Neural progenitor cell (in vitro differentiated cells): Measurements from ENCODE around the gene SCMH1. TPM values are rescaled to one million over a fixed set of nuclear protein-coding genes. Genes with fewer than 3 reads are reported as not detected.

ENCODE experiments used
- DNase-seq: peaks from one replicate; pipeline ENCODE4 v3.0.0-alpha.2; 2016; ENCODE audit warnings: low spot score
- H2AFZ ChIP-seq: fragments of 200-600 bp; sonication (generic); replicated peaks from 2 replicates; pipeline ENCODE4 v1.6.1; 2016; ENCODE audit warnings: antibody characterized with exemption
- H3F3A ChIP-seq: fragments of 200-600 bp; sonication (generic); 2 replicates; pipeline ENCODE4 v1.6.1; 2016; ENCODE audit warnings: antibody characterized with exemption, low read depth
- H3K27ac ChIP-seq: fragments of 200-600 bp; sonication (generic); 2 replicates; pipeline ENCODE4 v1.5.1; 2016; ENCODE audit warnings: mild to moderate bottlenecking
- H3K27me3 ChIP-seq: fragments of 200-600 bp; sonication (generic); 2 replicates; pipeline ENCODE4 v1.6.1; 2016; ENCODE audit warnings: mild to moderate bottlenecking, moderate library complexity
- H3K36me3 ChIP-seq: fragments of 200-600 bp; sonication (generic); 2 replicates; pipeline ENCODE4 v1.5.1; 2016
- H3K4me1 ChIP-seq: fragments of 200-600 bp; sonication (generic); 2 replicates; pipeline ENCODE4 v1.6.1; 2016; ENCODE audit warnings: mixed run types
- H3K4me2 ChIP-seq: fragments of 200-600 bp; sonication (generic); 2 replicates; pipeline ENCODE4 v1.6.1; 2016
- H3K4me3 ChIP-seq: fragments of 200-600 bp; sonication (generic); 2 replicates; pipeline ENCODE4 v1.5.1; 2016
- H3K79me2 ChIP-seq: fragments of 200-600 bp; sonication (generic); 2 replicates; pipeline ENCODE4 v1.6.1; 2016; ENCODE audit warnings: low read depth
- H3K9ac ChIP-seq: fragments of 200-600 bp; sonication (generic); 2 replicates; pipeline ENCODE4 v1.6.1; 2016
- H3K9me3 ChIP-seq: fragments of 200-600 bp; sonication (generic); 2 replicates; pipeline ENCODE4 v1.5.1; 2016; ENCODE audit warnings: low read depth
- H4K20me1 ChIP-seq: fragments of 200-600 bp; sonication (generic); 2 replicates; pipeline ENCODE4 v1.6.1; 2016; ENCODE audit warnings: low read depth
- H3K27ac Mint-ChIP-seq: 3 replicates; pipeline ENCODE4 v1.8.0; 2021; ENCODE audit warnings: mixed read lengths
- H3K27me3 Mint-ChIP-seq: 2 replicates; pipeline ENCODE4 v1.8.0; 2022; ENCODE audit warnings: low read depth, mild to moderate bottlenecking, inconsistent platforms, moderate library complexity, mixed read lengths; ENCODE audit not compliant: insufficient read depth
- H3K36me3 Mint-ChIP-seq: 3 replicates; pipeline ENCODE4 v1.8.0; 2021; ENCODE audit warnings: mixed read lengths
- H3K4me1 Mint-ChIP-seq: 3 replicates; pipeline ENCODE4 v1.8.0; 2021; ENCODE audit warnings: mixed read lengths
- H3K4me3 Mint-ChIP-seq: 3 replicates; pipeline ENCODE4 v1.8.0; 2021; ENCODE audit warnings: mild to moderate bottlenecking, moderate library complexity, mixed read lengths
- H3K9me3 Mint-ChIP-seq: 3 replicates; pipeline ENCODE4 v1.8.0; 2020; ENCODE audit warnings: mixed read lengths
- EZH2 ChIP-seq: fragments of 200-600 bp; sonication (generic); IDR thresholded peaks from 2 replicates; pipeline ENCODE4 v1.6.1; 2017; ENCODE audit warnings: antibody characterized with exemption, mild to moderate bottlenecking, moderate library complexity
- EZH2phosphoT487 ChIP-seq: fragments of 200-600 bp; sonication (generic); IDR thresholded peaks from 2 replicates; pipeline ENCODE4 v1.6.1; 2017; ENCODE audit warnings: antibody characterized with exemption
- total RNA-seq: library from RNA; depleted of rRNA; stranded (reverse); fragments of >200 nt; gene quantifications from 2 replicates; pipeline ENCODE4 v1.2.3, GENCODE V29; 2015; ENCODE audit warnings: low replicate concordance
- TF ChIP-seq, protein P1 (sequence below): fragments of 200-600 bp; sonication (generic); IDR thresholded peaks from 2 replicates; pipeline ENCODE4 v1.5.1; 2017; ENCODE audit warnings: antibody characterized with exemption, mild to moderate bottlenecking

The SCMH1 gene
- total RNA-seq, 1 donor from 2014 or later = 16.1 TPM

DNA sequence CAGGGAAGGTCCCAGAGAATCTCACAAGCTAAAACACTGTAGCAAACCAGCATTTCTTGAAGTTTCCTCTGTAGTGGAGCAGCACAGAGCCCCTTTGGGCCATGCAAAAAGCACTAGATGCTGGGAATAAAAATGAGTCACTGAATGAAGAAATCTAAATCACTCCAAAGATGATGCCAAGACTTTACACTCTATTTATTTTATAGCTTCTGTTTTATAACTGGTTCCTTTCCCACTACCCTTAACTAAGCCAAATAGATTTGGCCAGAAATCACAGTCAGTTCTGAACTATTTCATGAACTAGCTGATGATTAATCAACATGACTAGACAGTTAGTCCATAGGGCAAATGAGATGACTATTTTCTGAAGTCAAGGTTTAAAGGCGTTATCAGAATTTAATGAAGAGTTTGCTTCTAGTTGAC, 89.5 kb downstream of the SCMH1 start:
- H3K4me3 ChIP-seq = no peak overlapping the region
- Mint-ChIP-seq H3K4me3 (no peak overlapping the region), H3K4me1 (no peaks in the 10 kb centered on the region), H3K27ac (no peak overlapping the region), H3K9me3 (no peaks in the 10 kb centered on the region), H3K36me3 (peaks cover 21% of the 10 kb centered on the region), H3K27me3 (no peaks in the 10 kb centered on the region)
- no peaks in the 10 kb centered on the region for H3K36me3 ChIP-seq
- no peaks in the 10 kb centered on the region for H3K79me2 ChIP-seq
- no peaks in the 10 kb centered on the region for H4K20me1 ChIP-seq
- no peaks in the 10 kb centered on the region for H3K9me3 ChIP-seq
- no peaks in the 10 kb centered on the region for H3F3A ChIP-seq
- no peak overlapping the region for H3K27ac ChIP-seq
- no peaks in the 10 kb centered on the region for H3K27me3 ChIP-seq
- DNase-seq = no peak
- TF ChIP-seq, protein P1, sequence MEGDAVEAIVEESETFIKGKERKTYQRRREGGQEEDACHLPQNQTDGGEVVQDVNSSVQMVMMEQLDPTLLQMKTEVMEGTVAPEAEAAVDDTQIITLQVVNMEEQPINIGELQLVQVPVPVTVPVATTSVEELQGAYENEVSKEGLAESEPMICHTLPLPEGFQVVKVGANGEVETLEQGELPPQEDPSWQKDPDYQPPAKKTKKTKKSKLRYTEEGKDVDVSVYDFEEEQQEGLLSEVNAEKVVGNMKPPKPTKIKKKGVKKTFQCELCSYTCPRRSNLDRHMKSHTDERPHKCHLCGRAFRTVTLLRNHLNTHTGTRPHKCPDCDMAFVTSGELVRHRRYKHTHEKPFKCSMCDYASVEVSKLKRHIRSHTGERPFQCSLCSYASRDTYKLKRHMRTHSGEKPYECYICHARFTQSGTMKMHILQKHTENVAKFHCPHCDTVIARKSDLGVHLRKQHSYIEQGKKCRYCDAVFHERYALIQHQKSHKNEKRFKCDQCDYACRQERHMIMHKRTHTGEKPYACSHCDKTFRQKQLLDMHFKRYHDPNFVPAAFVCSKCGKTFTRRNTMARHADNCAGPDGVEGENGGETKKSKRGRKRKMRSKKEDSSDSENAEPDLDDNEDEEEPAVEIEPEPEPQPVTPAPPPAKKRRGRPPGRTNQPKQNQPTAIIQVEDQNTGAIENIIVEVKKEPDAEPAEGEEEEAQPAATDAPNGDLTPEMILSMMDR = no peak
- TF ChIP-seq EZH2phosphoT487 (no peak), EZH2 (no peak)
- H2AFZ ChIP-seq = no peak overlapping the region
- H3K4me1 ChIP-seq = no peaks in the 10 kb centered on the region
- H3K9ac ChIP-seq = no peak overlapping the region
- H3K4me2 ChIP-seq = no peak overlapping the region

DNA sequence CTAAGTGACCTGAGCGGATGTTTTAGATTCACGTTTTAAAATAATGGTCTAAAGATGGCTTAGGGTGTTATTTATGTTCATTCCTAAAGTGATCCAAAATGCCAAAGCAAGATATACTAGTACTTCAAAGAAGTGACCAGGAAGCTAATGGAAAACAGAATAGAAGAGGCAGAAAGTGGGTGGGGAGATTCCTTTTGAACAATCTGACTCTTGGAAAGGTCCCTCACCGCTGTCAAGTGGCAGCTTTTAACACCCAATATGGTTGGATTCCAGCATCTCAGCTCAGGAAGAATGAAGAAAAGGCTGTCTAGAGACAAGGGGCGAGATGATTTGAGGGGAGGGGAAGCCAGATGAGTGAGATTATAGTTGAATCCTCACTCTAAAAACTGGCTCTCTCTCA, 90.3 kb downstream of the SCMH1 start:
- no peak overlapping the region for H3K27ac Mint-ChIP-seq
- DNase-seq = no peak
- H3K4me2 ChIP-seq = no peak overlapping the region

GRCh38 chr1:41149570-41149969, 92.5 kb downstream of the SCMH1 start:
- no peak overlapping the region for H3K27ac Mint-ChIP-seq
- no peaks in the 10 kb centered on the region for H3K27me3 Mint-ChIP-seq
- no peak overlapping the region for H3K4me2 ChIP-seq
- H3K4me1 Mint-ChIP-seq = no peaks in the 10 kb centered on the region
- H3K36me3 ChIP-seq = no peaks in the 10 kb centered on the region
- DNase-seq = no peak
- H3K79me2 ChIP-seq = no peaks in the 10 kb centered on the region
- H3K27me3 ChIP-seq = no peaks in the 10 kb centered on the region
- no peak overlapping the region for H3K27ac ChIP-seq
- no peaks in the 10 kb centered on the region for H3F3A ChIP-seq
- no peaks in the 10 kb centered on the region for H4K20me1 ChIP-seq
- H3K4me3 Mint-ChIP-seq = no peak overlapping the region
- H3K9ac ChIP-seq = no peak overlapping the region
- no peaks in the 10 kb centered on the region for H3K9me3 ChIP-seq
- no peak overlapping the region for H3K4me3 ChIP-seq
- H3K4me1 ChIP-seq = no peaks in the 10 kb centered on the region
- no peaks in the 10 kb centered on the region for H3K9me3 Mint-ChIP-seq
- peaks cover 20% of the 10 kb centered on the region for H3K36me3 Mint-ChIP-seq
- H2AFZ ChIP-seq = no peak overlapping the region
- no peak for TF ChIP-seq EZH2
- TF ChIP-seq EZH2phosphoT487 = no peak
- TF ChIP-seq, protein P1 = no peak

More for the DNA sequence above, 90.3 kb downstream of the SCMH1 start:
- H3K36me3 ChIP-seq = no peaks in the 10 kb centered on the region
- H3K4me1 ChIP-seq = no peaks in the 10 kb centered on the region
- H4K20me1 ChIP-seq = no peaks in the 10 kb centered on the region
- no peak overlapping the region for H2AFZ ChIP-seq
- H3K9ac ChIP-seq = no peak overlapping the region
- Mint-ChIP-seq H3K36me3 (peaks cover 21% of the 10 kb centered on the region), H3K9me3 (no peaks in the 10 kb centered on the region), H3K4me3 (no peak overlapping the region), H3K4me1 (no peaks in the 10 kb centered on the region), H3K27me3 (no peaks in the 10 kb centered on the region)
- no peaks in the 10 kb centered on the region for H3K9me3 ChIP-seq
- H3F3A ChIP-seq = no peaks in the 10 kb centered on the region
- TF ChIP-seq, protein P1 = no peak
- no peak for TF ChIP-seq EZH2phosphoT487
- no peak for TF ChIP-seq EZH2
- H3K4me3 ChIP-seq = no peak overlapping the region
- no peak overlapping the region for H3K27ac ChIP-seq
- H3K27me3 ChIP-seq = no peaks in the 10 kb centered on the region
- H3K79me2 ChIP-seq = no peaks in the 10 kb centered on the region
